Measurements from ENCODE around the gene GADD45GIP1.

DNA sequence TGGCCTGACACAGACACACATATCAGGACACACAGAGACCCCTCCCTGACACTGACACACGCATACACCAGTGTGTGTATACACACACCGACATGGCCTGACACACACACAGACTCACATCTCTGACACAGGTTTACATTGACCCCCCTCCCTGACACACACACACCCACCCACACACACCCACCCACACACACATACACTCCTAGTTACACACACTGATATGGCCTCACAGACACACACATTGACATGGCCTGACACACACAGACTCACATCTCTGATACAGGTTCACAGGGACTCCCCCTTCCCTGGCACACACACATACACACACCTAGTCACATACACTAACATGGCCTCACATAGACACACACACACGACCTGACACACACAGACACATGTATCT, 33.8 kb upstream of the GADD45GIP1 start:
- TF ChIP-seq, protein P1, sequence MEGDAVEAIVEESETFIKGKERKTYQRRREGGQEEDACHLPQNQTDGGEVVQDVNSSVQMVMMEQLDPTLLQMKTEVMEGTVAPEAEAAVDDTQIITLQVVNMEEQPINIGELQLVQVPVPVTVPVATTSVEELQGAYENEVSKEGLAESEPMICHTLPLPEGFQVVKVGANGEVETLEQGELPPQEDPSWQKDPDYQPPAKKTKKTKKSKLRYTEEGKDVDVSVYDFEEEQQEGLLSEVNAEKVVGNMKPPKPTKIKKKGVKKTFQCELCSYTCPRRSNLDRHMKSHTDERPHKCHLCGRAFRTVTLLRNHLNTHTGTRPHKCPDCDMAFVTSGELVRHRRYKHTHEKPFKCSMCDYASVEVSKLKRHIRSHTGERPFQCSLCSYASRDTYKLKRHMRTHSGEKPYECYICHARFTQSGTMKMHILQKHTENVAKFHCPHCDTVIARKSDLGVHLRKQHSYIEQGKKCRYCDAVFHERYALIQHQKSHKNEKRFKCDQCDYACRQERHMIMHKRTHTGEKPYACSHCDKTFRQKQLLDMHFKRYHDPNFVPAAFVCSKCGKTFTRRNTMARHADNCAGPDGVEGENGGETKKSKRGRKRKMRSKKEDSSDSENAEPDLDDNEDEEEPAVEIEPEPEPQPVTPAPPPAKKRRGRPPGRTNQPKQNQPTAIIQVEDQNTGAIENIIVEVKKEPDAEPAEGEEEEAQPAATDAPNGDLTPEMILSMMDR (IDR thresholded peaks at IDR 0.05): no peak
- TF ChIP-seq POLR2A (IDR thresholded peaks at IDR 0.05): no peak
